Fibroblast of skin of right biceps (primary cell): ENCODE results near the gene PRSS35.
"Not testable (repeated sequence)": the region's sequence is repeated elsewhere in the genome, so short reads cannot be mapped to it uniquely, and the experiment has no call there.

Source experiments
- DNase-seq: peaks from one replicate; pipeline ENCODE4 v3.0.0-alpha.2; 2013

Gene PRSS35

DNA sequence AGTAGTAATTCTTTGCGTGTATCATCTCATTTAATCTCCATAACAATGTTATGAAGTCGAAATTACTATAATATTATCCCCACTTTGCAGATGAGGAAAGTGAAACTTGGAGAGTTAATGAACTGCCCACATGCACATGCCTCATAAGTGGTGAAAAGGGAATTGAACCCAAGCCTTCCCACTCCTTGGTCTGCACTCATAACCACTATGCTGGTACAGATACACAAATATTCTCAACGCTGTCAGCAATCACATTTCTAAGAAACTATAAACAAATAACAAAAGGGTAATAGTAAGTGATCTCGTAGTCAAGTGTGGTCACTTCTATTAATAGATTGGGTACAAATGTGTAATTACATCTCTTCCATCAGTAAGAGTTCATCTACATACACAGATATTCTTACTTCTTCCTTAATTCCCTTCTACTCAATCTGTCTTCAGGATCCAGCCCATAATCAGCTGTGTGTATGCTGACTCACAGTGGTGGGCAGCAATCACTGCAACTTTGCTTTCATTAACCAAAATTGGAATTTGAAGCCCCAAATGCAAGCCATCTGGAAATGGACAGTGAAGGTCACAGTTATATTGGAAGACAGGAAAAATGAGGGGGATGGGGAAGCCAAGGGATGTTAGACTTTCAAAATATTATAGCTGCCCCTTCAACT lies 6.6 kb downstream of the PRSS35 start:
- DNase-seq = peak; percentile 42

DNA sequence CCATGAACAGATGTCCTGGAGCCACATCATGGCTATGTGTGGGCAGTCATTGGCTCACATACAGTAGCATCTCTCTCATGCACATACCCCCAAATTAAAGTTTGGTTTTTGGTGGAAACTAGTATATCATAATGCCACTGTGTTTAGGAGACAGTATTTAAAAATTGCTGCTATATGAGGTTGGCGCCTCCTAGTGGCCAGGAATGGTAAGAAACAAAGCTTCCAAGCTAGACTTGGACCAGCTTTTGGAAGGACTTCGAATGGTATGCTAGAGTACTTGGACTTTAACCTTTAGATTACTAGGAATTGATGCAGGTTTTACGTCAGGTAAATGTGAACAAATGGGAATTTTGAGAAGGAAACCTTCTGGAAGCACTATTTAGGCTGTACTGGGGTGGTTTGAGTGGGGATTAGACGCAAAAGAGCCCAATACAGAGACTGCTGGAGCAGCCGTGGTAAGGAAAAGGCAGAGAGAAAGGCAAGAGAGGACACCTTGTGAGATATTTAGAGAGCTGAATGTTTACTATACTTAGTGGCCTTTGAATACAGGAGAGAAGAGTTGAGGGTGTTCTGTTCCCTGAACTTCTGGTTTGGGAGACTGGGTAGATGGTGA lies 23.8 kb downstream of the PRSS35 start:
- peak; percentile 37 for DNase-seq

DNA sequence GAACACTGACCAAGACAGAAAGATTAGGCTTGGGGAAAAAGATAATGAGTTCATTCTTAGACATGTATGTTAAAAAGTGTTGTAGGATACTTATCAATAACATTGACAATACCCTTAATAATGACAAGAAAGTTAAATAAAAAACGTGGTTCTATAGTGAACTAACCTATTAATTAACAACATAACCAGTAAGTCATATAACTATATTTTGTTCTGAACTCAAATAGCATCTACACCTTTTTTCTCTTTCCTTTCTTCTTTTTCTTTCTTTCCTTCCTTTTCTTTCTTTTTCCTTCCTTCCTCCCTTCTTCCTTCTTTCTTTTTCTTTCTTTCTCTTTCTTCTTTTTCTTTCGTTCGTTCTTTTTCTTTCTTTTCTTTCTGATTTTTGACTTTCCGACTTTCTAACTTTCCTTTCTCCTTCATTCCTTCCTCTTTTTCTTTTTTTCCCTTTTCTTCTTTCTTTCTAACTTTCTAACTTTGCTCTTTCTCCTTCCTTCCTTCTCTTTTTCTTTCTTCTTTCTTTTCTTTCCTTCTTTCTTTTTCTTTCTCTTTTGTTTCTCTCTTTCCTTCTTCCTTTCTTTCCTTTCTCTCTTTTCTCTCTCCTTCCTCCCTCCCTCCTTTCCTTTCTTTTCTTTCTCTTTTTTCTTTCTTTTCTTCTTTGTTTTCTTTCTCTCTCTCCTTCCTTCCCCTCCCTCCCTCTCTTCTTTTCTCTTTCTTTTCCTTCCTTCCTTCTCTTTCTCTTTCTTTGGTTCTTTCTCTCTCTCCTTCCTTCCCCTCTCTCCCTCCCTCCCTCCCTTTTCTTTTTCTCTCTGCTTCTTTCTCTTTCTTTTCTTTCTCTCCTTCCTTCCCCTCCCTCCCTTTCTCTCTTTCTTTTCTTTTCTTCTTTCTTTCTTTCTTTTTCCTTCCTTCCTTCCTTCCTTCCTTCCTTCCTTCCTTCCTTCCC lies 24.6 kb downstream of the PRSS35 start:
- DNase-seq = no peak

DNA sequence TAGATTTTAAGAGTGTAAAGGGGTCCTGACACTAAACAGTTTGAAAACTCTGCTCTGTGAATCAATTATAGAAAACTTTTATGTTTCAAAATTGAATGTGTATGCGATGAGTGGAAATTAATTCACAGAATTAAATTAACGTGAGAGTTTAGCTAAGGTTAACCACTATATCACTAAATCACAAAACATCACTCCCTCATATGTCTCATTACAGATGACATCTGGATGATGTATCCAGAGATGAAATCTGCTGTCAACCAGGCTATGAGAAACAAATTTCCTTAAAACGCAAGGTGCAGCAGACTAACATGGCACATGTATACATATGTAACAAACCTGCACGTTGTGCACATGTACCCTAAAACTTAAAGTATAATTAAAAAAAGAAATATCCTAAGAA lies 27.3 kb downstream of the PRSS35 start:
- no peak for DNase-seq

DNA sequence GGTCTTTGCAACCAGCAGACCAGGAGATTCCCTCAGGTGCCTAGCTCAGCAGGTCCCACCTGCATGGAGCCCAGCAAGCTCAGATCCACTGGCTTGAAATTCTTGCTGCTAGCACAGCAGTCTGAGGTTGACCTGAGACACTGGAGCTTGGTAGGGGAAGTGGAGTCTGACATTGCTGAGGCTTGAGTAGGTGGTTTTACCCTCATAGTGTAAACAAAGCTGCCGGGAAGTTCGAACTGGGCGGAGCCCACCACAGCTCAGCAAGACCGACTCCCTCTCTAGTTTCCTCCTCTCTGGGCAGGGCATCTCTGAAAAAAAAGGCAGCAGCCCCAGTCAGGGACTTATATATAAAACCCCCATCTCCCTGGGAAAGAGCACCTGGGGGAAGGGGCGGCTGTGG lies 34.3 kb downstream of the PRSS35 start:
- DNase-seq = no peak

DNA sequence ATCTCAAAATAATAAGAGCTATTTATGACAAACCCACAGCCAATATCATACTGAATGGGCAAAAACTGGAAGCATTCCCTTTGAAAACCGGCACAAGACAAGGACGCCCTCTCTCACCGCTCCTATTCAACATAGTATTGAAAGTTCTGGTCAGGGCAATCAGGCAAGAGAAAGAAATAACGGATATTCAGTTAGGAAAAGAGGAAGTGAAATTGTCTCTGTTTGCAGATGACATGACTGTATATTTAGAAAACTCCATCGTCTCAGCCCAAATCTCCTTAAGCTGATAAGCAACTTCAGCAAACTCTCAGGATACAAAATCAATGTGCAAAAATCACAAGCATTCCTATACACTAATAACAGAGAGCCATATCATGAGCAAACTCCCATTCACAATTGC lies 38.1 kb downstream of the PRSS35 start:
- not testable (repeated sequence) for DNase-seq

DNA sequence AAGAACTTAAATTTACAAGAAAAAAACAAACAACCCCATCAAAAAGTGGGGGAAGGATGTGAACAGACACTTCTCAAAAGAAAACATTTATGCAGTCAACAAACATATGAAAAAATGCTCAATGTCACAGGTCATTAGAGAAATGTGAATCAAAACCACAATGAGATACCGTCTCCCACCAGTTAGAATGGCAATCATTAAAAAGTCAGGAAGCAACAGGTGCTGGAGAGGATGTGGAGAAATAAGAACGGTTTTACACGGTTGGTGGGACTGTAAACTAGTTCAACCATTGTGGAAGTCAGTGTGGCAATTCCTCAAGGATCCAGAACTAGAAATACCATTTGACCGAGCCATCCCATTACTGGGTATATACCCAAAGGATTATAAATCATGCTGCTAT lies 39.4 kb downstream of the PRSS35 start:
- not testable (repeated sequence) for DNase-seq

DNA sequence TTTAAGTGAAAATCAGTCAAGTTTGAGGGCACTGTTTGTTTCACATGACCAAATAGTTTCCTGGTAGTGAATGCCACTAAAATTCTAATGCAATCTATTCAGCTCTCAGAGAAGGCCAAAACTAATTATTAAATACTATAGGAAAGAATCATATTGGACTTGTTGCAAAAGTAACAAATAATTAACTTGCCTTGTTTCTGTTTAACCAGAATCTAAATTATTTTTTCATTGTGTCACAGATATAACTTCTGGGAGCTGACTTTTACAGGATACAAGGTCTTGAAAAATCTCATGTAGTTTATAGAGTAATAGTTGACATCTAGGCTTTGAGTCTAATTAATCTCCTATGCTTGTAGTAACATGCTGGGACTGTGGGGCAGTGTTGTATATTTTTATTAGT lies 44.5 kb downstream of the PRSS35 start:
- no peak for DNase-seq

DNA sequence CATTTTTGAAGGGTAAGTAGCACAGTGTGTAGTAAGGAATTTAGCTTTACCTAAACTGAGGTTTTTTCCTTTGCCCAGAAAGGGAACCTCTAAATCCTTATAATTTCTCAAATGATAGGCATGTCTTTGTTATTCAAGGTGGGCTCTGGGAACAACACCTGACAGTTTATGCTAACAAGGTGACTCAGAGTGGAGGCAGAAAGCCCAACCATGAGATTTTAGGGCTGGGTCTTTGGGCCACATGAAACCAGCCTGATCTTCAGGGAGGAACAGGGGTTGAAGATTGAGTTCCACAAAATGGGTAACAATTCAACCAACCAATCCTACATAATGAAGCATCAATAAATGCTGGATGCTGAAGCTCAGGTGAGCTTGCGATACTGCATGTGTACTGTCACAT lies 46.6 kb downstream of the PRSS35 start:
- DNase-seq = no peak

DNA sequence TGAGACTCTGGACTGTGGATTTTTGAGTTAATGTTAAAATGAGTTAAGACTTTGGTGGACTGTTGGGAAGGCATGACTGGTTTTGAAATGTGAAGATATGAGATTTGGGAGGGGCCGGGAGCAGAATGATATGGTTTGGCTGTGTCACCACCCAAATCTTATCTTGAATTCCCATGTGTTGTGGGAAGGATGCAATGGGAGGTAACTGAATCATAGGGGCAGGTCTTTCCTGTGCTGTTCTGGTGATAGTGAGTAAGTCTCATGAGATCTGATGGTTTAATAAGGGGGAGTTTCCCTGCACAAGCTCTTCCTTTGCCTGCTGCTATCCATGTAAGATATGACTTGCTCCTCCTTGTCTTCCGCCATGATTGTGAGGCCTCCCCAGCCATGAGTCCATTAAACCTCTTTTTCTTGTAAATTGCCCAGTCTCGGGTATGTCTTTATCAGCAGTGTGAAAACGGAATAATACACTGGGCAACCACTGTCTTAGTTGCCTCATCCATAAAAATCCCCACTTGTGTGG lies 59.4 kb downstream of the PRSS35 start:
- not testable (repeated sequence) for DNase-seq

DNA sequence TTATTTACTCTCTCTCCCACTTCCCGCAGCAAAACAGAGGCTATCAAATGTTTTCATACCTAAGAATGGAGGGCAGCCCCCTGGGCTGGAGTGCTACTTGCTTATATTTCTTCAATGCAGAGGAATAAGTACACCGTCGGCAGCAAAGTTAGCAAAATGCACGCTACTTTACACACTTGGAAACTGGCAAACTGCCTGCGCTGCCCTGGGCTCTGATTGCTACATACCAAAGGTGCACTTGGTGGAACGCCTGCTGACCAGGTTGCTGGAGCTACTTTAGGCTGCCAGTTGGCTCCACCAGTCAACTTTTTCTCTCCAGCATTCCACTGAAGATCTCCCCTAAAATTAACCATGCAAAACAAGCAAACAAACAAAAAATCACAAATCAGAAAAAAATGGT lies 62.4 kb downstream of the PRSS35 start:
- no peak for DNase-seq
